GM18909 (cell line): Measurements from ENCODE around the gene URI1.
A peak's percentile ranks its signal among the peaks of the same experiment; 100 is the strongest.
"Not testable (repeated sequence)": the region's sequence is repeated elsewhere in the genome, so short reads cannot be mapped to it uniquely, and the experiment has no call there.

ENCODE experiments used
- ATAC-seq: cut with Tn5 transposase; IDR thresholded peaks from one replicate; pipeline ENCODE4 v1.9.1; 2021; ENCODE audit warnings: mild to moderate bottlenecking; ENCODE audit not compliant: unreplicated experiment, poor library complexity

URI1 gene

GRCh38 chr19:29940971-29941585 is 961 bp upstream of the URI1 start:
- ATAC-seq: no peak

GRCh38 chr19:29942404-29943261 is 594 bp downstream of the URI1 start:
- peak; percentile 73 for ATAC-seq

- no peak for ATAC-seq
Measured at GRCh38 chr19:29943615-29944014, 1.6 kb downstream of the URI1 start.

GRCh38 chr19:29944390-29945012 is 2.5 kb downstream of the URI1 start:
- ATAC-seq: no peak

GRCh38 chr19:29945017-29945416 is 3.0 kb downstream of the URI1 start:
- no peak for ATAC-seq

GRCh38 chr19:29945433-29945832 is 3.4 kb downstream of the URI1 start:
- no peak for ATAC-seq

GRCh38 chr19:29946645-29947044 is 4.6 kb downstream of the URI1 start:
- no peak for ATAC-seq

- no peak for ATAC-seq
Measured at GRCh38 chr19:29947871-29948270, 5.8 kb downstream of the URI1 start.

GRCh38 chr19:29948759-29949470 is 6.9 kb downstream of the URI1 start:
- not testable (repeated sequence) for ATAC-seq

GRCh38 chr19:29952177-29952576 is 10.1 kb downstream of the URI1 start:
- no peak for ATAC-seq

- ATAC-seq: no peak
Measured at GRCh38 chr19:29952646-29953045, 10.6 kb downstream of the URI1 start.

GRCh38 chr19:29953352-29954247 is 11.6 kb downstream of the URI1 start:
- ATAC-seq: no peak

GRCh38 chr19:29956855-29957254 is 14.8 kb downstream of the URI1 start:
- no peak for ATAC-seq

GRCh38 chr19:29961311-29961710 is 19.3 kb downstream of the URI1 start:
- ATAC-seq: no peak

GRCh38 chr19:29962793-29963192 is 20.8 kb downstream of the URI1 start:
- ATAC-seq: no peak

GRCh38 chr19:29963576-29963975 is 21.5 kb downstream of the URI1 start:
- ATAC-seq: no peak

- no peak for ATAC-seq
Measured at GRCh38 chr19:29964171-29964570, 22.1 kb downstream of the URI1 start.

GRCh38 chr19:29965492-29965891 is 23.5 kb downstream of the URI1 start:
- ATAC-seq: no peak

- not testable (repeated sequence) for ATAC-seq
Measured at GRCh38 chr19:29966142-29966541, 24.1 kb downstream of the URI1 start.
